A673 (cell line): ENCODE data around the gene ABCG5.

Experiments
- CTCF ChIP-seq: fragments of 300-800, 200-600 bp; sonication (generic); conservative IDR thresholded peaks from 2 replicates; pipeline ENCODE4 v1.5.1; 2017; ENCODE audit warnings: low read depth, mild to moderate bottlenecking, antibody characterized with exemption, low read length, moderate library complexity, mixed read lengths
- EZH2 ChIP-seq: fragments of 200-600 bp; sonication (generic); IDR thresholded peaks from 2 replicates; pipeline ENCODE4 v1.6.1; 2017; ENCODE audit warnings: borderline replicate concordance, low read depth, mild to moderate bottlenecking, mixed read lengths, antibody characterized with exemption, low read length; ENCODE audit not compliant: poor library complexity, severe bottlenecking

GRCh38 chr2:43848214-43848613 is 9.6 kb upstream of the ABCG5 start:
- TF ChIP-seq CTCF (no peak), EZH2 (no peak)
